Tongue (tissue), 2 donors: Measurements from ENCODE around the gene PRPF38A. TPM values are rescaled to one million over a fixed set of nuclear protein-coding genes. Genes with fewer than 3 reads are reported as not detected.
A peak's percentile ranks its signal among the peaks of the same experiment; 100 is the strongest.
"Not testable (repeated sequence)": the region's sequence is repeated elsewhere in the genome, so short reads cannot be mapped to it uniquely, and the experiment has no call there.

Experiments used
- DNase-seq: peaks from one replicate; pipeline ENCODE4 v3.0.0-alpha.2; 2015
- total RNA-seq: library from RNA; depleted of rRNA; stranded (reverse); fragments of >200 nt; gene quantifications from one replicate; pipeline ENCODE4 v1.2.3, GENCODE V29; 2014

The PRPF38A gene
- 24.8 TPM for total RNA-seq

GRCh38 chr1:52404116-52404974, at the start of gene PRPF38A, which contains the start of gene ORC1:
TSS of gene PRPF38A (plus strand) at chr1:52404602. CDS start at chr1:52404750, 148 bp downstream.
TSS of gene ORC1 (minus strand) at chr1:52404423. CDS start at chr1:52402223, 2,200 bp downstream.
- DNase-seq, result peak; percentile 99

GRCh38 chr1:52355436-52355835, 49.0 kb upstream of the PRPF38A start:
- DNase-seq, result no peak

GRCh38 chr1:52355847-52356505, 48.4 kb upstream of the PRPF38A start:
- DNase-seq, result no peak

GRCh38 chr1:52356818-52357355, 47.5 kb upstream of the PRPF38A start:
- DNase-seq, result no peak

GRCh38 chr1:52357397-52357796, 47.0 kb upstream of the PRPF38A start:
- DNase-seq, result no peak

- DNase-seq, result no peak
Measured at GRCh38 chr1:52358851-52359497, 45.4 kb upstream of the PRPF38A start.

GRCh38 chr1:52359676-52360594, 44.5 kb upstream of the PRPF38A start:
- DNase-seq, result no peak

- no peak for DNase-seq
Measured at GRCh38 chr1:52360595-52360968, 43.8 kb upstream of the PRPF38A start.

- DNase-seq, result no peak
Measured at GRCh38 chr1:52364235-52364839, 40.1 kb upstream of the PRPF38A start.

GRCh38 chr1:52365071-52365745, 39.2 kb upstream of the PRPF38A start:
- peak; percentile 42 for DNase-seq

GRCh38 chr1:52365746-52366516, 38.5 kb upstream of the PRPF38A start, which contains the start of gene CC2D1B:
TSS of gene CC2D1B (minus strand) at chr1:52366205. CDS start at chr1:52364620, 1,585 bp downstream.
- DNase-seq, result peak; percentile 99

- no peak for DNase-seq
Measured at GRCh38 chr1:52366517-52366827, 37.9 kb upstream of the PRPF38A start.

GRCh38 chr1:52367272-52367671, 37.1 kb upstream of the PRPF38A start:
- no peak for DNase-seq

GRCh38 chr1:52368383-52369172, 35.8 kb upstream of the PRPF38A start:
- peak; percentile 68 for DNase-seq

GRCh38 chr1:52369851-52370250, 34.6 kb upstream of the PRPF38A start:
- DNase-seq, result not testable (repeated sequence)

GRCh38 chr1:52385376-52385775, 19.0 kb upstream of the PRPF38A start:
- no peak for DNase-seq

GRCh38 chr1:52386458-52386857, 17.9 kb upstream of the PRPF38A start:
- no peak for DNase-seq

- DNase-seq, result no peak
Measured at GRCh38 chr1:52393174-52393573, 11.2 kb upstream of the PRPF38A start.

GRCh38 chr1:52399629-52400028, 4.8 kb upstream of the PRPF38A start:
- DNase-seq, result no peak
